OCI-LY1 (cell line): ENCODE results near the gene AIP.
A peak's percentile ranks its signal among the peaks of the same experiment; 100 is the strongest.

ENCODE experiments used
- H2AFZ ChIP-seq: fragments of 200-600 bp; sonication (generic), shearing (Covaris generic); 2 replicates; pipeline ENCODE4 v1.6.0; 2014; ENCODE audit warnings: antibody characterized with exemption, mild to moderate bottlenecking, low read length
- H3F3A ChIP-seq: fragments of 200-600 bp; sonication (generic), shearing (Covaris generic); 2 replicates; pipeline ENCODE4 v1.6.0; 2014; ENCODE audit warnings: mild to moderate bottlenecking, antibody characterized with exemption, low read length, moderate library complexity; ENCODE audit not compliant: insufficient read depth
- H3K27ac ChIP-seq: fragments of 200-600 bp; sonication (generic); 2 replicates; pipeline ENCODE4 v1.5.1; 2014; ENCODE audit warnings: low read length, mixed run types, mild to moderate bottlenecking, low read depth; ENCODE audit not compliant: poor library complexity, severe bottlenecking
- H3K27me3 ChIP-seq: fragments of 200-600 bp; sonication (generic); 2 replicates; pipeline ENCODE4 v1.6.0; 2014; ENCODE audit warnings: antibody characterized with exemption, mild to moderate bottlenecking, low read length, moderate library complexity; ENCODE audit not compliant: insufficient read depth
- H3K36me3 ChIP-seq: fragments of 200-600 bp; sonication (generic); 2 replicates; pipeline ENCODE4 v1.6.1; 2014; ENCODE audit warnings: mild to moderate bottlenecking, antibody characterized with exemption, low read length, moderate library complexity, mixed read lengths; ENCODE audit not compliant: insufficient read depth
- H3K4me1 ChIP-seq: fragments of 200-600 bp; sonication (generic); 2 replicates; pipeline ENCODE4 v1.5.1; 2014; ENCODE audit warnings: mild to moderate bottlenecking, low read length, moderate library complexity; ENCODE audit not compliant: insufficient read depth, severe bottlenecking
- H3K4me2 ChIP-seq: fragments of 200-600 bp; sonication (generic), shearing (Covaris generic); 2 replicates; pipeline ENCODE4 v1.6.1; 2014; ENCODE audit warnings: low read length
- H3K4me3 ChIP-seq: fragments of 200-600 bp; sonication (generic); 2 replicates; pipeline ENCODE4 v1.5.1; 2014; ENCODE audit warnings: low read length, low read depth, mild to moderate bottlenecking, mixed read lengths; ENCODE audit not compliant: poor library complexity, severe bottlenecking
- H3K79me2 ChIP-seq: fragments of 200-600 bp; shearing (Covaris generic); 2 replicates; pipeline ENCODE4 v1.6.1; 2016; ENCODE audit warnings: mixed run types, low read length, mixed read lengths; ENCODE audit not compliant: insufficient read depth
- H3K9ac ChIP-seq: fragments of 200-600 bp; sonication (generic), shearing (Covaris generic); 2 replicates; pipeline ENCODE4 v1.6.1; 2014; ENCODE audit warnings: mild to moderate bottlenecking, low read length, mixed read lengths
- H3K9me2 ChIP-seq: fragments of 200-600 bp; sonication (generic), shearing (Covaris generic); 2 replicates; pipeline ENCODE4 v1.6.1; 2014; ENCODE audit warnings: low read depth, mild to moderate bottlenecking, low read length, mixed read lengths
- H3K9me3 ChIP-seq: fragments of 200-600 bp; shearing (Covaris generic); 2 replicates; pipeline ENCODE4 v1.6.1; 2014; ENCODE audit warnings: low read length, mixed read lengths
- H4K20me1 ChIP-seq: fragments of 200-600 bp; sonication (generic), shearing (Covaris generic); 2 replicates; pipeline ENCODE4 v1.6.0; 2016; ENCODE audit warnings: mild to moderate bottlenecking, low read length; ENCODE audit not compliant: insufficient read depth
- CTCF ChIP-seq: fragments of 200-600 bp; sonication (generic), shearing (Covaris generic); IDR thresholded peaks from 2 replicates; pipeline ENCODE4 v1.5.1; 2017; ENCODE audit warnings: mild to moderate bottlenecking, antibody characterized with exemption, low read length, moderate library complexity, mixed read lengths
- EZH2 ChIP-seq: fragments of 200-600 bp; sonication (generic), shearing (Covaris generic); IDR thresholded peaks from 2 replicates; pipeline ENCODE4 v1.8.0; 2017; ENCODE audit warnings: borderline replicate concordance, mixed run types, mild to moderate bottlenecking, antibody characterized with exemption, low read length, moderate library complexity, mixed read lengths

The AIP gene

GRCh38 chr11:67466962-67467771, 15.7 kb upstream of the AIP start:
- H4K20me1 ChIP-seq = no peaks in the 10 kb centered on the region
- H3K36me3 ChIP-seq = peaks cover 7% of the 10 kb centered on the region; the same call in 1 of the 2 replicates
- peak overlapping the region; percentile 96 for H3K27ac ChIP-seq
- peak overlapping the region; percentile 75 for H3K4me3 ChIP-seq
- H3K79me2 ChIP-seq = peaks cover 3% of the 10 kb centered on the region; the same call in 1 of the 2 replicates
- no peak overlapping the region for H2AFZ ChIP-seq
- TF ChIP-seq CTCF (no peak), EZH2 (no peak)
- no peaks in the 10 kb centered on the region for H3K9me3 ChIP-seq
- peaks cover 48% of the 10 kb centered on the region for H3K4me1 ChIP-seq
- H3F3A ChIP-seq = peaks cover 8% of the 10 kb centered on the region; the same call in 1 of the 2 replicates
- H3K9me2 ChIP-seq = no peaks in the 10 kb centered on the region
- H3K4me2 ChIP-seq = peak overlapping the region; percentile 77
- no peaks in the 10 kb centered on the region for H3K27me3 ChIP-seq
- peak overlapping the region; percentile 86 for H3K9ac ChIP-seq

- Histone ChIP-seq H3K27ac (peak overlapping the region; percentile 96), H3K36me3 (peaks cover 7% of the 10 kb centered on the region; the same call in 1 of the 2 replicates), H3K79me2 (peaks cover 3% of the 10 kb centered on the region; the same call in 1 of the 2 replicates), H3K9me2 (no peaks in the 10 kb centered on the region), H3K4me2 (peak overlapping the region; percentile 77), H2AFZ (no peak overlapping the region), H3K27me3 (no peaks in the 10 kb centered on the region), H4K20me1 (no peaks in the 10 kb centered on the region), H3K4me3 (peak overlapping the region; percentile 75), H3F3A (peaks cover 8% of the 10 kb centered on the region; the same call in 1 of the 2 replicates), H3K4me1 (peaks cover 48% of the 10 kb centered on the region), H3K9me3 (no peaks in the 10 kb centered on the region), H3K9ac (peak overlapping the region; percentile 86)
- TF ChIP-seq CTCF (no peak), EZH2 (no peak)
Measured at GRCh38 chr11:67468056-67468455, 14.8 kb upstream of the AIP start.

GRCh38 chr11:67468456-67468758, 14.4 kb upstream of the AIP start:
- H3K27me3 ChIP-seq = no peaks in the 10 kb centered on the region
- peak overlapping the region; percentile 96 for H3K27ac ChIP-seq
- no peak overlapping the region for H2AFZ ChIP-seq
- H3K9ac ChIP-seq = peak overlapping the region; percentile 86
- H4K20me1 ChIP-seq = no peaks in the 10 kb centered on the region
- peaks cover 8% of the 10 kb centered on the region; the same call in 1 of the 2 replicates for H3F3A ChIP-seq
- no peaks in the 10 kb centered on the region for H3K9me2 ChIP-seq
- TF ChIP-seq EZH2 = no peak
- TF ChIP-seq CTCF = no peak
- H3K4me3 ChIP-seq = peak overlapping the region; percentile 75
- H3K36me3 ChIP-seq = peaks cover 7% of the 10 kb centered on the region; the same call in 1 of the 2 replicates
- H3K4me1 ChIP-seq = peaks cover 48% of the 10 kb centered on the region
- H3K9me3 ChIP-seq = no peaks in the 10 kb centered on the region
- peak overlapping the region; percentile 77 for H3K4me2 ChIP-seq
- H3K79me2 ChIP-seq = peaks cover 3% of the 10 kb centered on the region; the same call in 1 of the 2 replicates
